Upper lobe of left lung (tissue), 6 donors: ENCODE data around the gene ORC4. TPM values are rescaled to one million over a fixed set of nuclear protein-coding genes. Genes with fewer than 3 reads are reported as not detected.

ENCODE experiments used
- ATAC-seq, 2 donors: fragments of 200-7000 bp; cut with Tn5 transposase; one replicate each; pipeline ENCODE4 v1.9.1; 2022; ENCODE audit warnings: mild to moderate bottlenecking in 2 of 2, moderate library complexity in 2 of 2; ENCODE audit not compliant: low FRiP score in 2 of 2
- DNase-seq, 2 donors: peaks; one replicate each; pipeline ENCODE4 v3.0.0-alpha.2; 2019 to 2020
- H3K27ac ChIP-seq, 4 donors: fragments of 200-600 bp; sonication (generic); one replicate each; pipeline ENCODE4 v1.5.1; 2016 to 2019
- H3K27me3 ChIP-seq, 4 donors: fragments of 200-600 bp; sonication (generic); one replicate each; pipeline ENCODE4 v1.5.1; 2017 to 2019
- H3K36me3 ChIP-seq, 4 donors: fragments of 200-600 bp; sonication (generic); one replicate each; pipeline ENCODE4 v1.5.1; 2016 to 2019
- H3K4me1 ChIP-seq, 4 donors: fragments of 200-600 bp; sonication (generic); one replicate each; pipeline ENCODE4 v1.5.1; 2018 to 2019
- H3K4me3 ChIP-seq, 4 donors: fragments of 200-600 bp; sonication (generic); one replicate each; pipeline ENCODE4 v1.5.1; 2017 to 2019; ENCODE audit warnings: mild to moderate bottlenecking in 2 of 4, moderate library complexity in 1 of 4
- H3K9me3 ChIP-seq, 4 donors: fragments of 200-600 bp; sonication (generic); one replicate each; pipeline ENCODE4 v1.5.1; 2018 to 2019
- EP300 ChIP-seq, 4 donors: sonication (generic); formaldehyde crosslinking; IDR thresholded peaks; one replicate each; pipeline ENCODE4 v1.5.1; 2017; ENCODE audit warnings: antibody characterized with exemption in 4 of 4, control low read depth in 2 of 4
- POLR2A ChIP-seq, 4 donors: fragments of 450-650 bp; IDR thresholded peaks; one replicate each; pipeline ENCODE4 v1.5.1; 2016 to 2017; ENCODE audit warnings: antibody characterized with exemption in 4 of 4, mild to moderate bottlenecking in 2 of 4
- POLR2AphosphoS5 ChIP-seq, 2 donors: sonication (generic); formaldehyde crosslinking; IDR thresholded peaks; one replicate each; pipeline ENCODE4 v1.5.1; 2017; ENCODE audit warnings: antibody characterized with exemption in 2 of 2
- WGBS, 2 donors: methylation state at CpG; one replicate each; pipeline ENCODE4 v1.1.5; 2017 to 2018; 5-methylcytosine and 5-hydroxymethylcytosine counted together
- total RNA-seq, 6 donors: library from RNA; depleted of rRNA in 4 of 6; stranded (reverse); fragments of >200 nt in 4 of 6; gene quantifications; one replicate each; pipeline versions ENCODE4 v1.1.0 to v1.2.1, GENCODE V29; 2016 to 2021
- TF ChIP-seq, protein P1 (sequence below), 6 experiments: fragments of 450-650 bp in 4 of 6; fragments of 200-600 bp in 2 of 6; sonication (generic) in 2 of 6; IDR thresholded peaks; one replicate each; pipeline ENCODE4 v1.5.1; 2016 to 2019; ENCODE audit warnings: antibody characterized with exemption in 6 of 6
- donor health status: DM: no; HTN: no; CAD: no; lungs with moderate emphysema.
- donor health status: DM: no; HTN: yes; CAD: no; lungs with severe emphysema.

Gene ORC4
- total RNA-seq, 6 donors from 2014 or later = 21.9 to 48.5 (median 27.9) TPM

DNA sequence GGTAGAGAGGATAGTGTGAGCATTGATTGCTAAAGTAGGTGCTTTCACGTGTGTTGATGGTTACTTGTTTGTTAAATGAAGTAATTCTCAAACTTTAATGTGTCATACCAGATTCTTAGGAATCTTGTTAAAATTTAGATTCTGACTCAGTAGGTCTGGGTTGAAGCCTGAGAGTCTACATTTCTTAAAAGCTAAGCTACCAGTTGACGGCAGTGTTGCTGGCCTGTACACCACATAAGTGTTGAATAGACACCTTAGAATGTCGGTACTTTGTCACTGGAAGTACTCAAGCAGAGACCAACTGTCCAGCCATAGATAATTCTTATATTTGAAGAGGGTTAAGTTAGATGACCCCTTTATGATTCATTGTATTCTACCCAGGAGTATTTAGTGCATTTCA is 95.9 kb downstream of the ORC4 start:
- H3K36me3 ChIP-seq = peaks cover 0 to 37% (median 2%) of the 10 kb centered on the region in 4 donors
- 94 to 99% methylated on average over 3 of the region's 3 CpGs for WGBS, 2 donors
- no peak overlapping the region for H3K27ac ChIP-seq
- no peak for ATAC-seq
- H3K9me3 ChIP-seq = no peaks in the 10 kb centered on the region
- no peak overlapping the region for H3K4me3 ChIP-seq
- DNase-seq = no peak
- peaks cover 0 to 10% (median 8%) of the 10 kb centered on the region in 4 donors for H3K4me1 ChIP-seq
- no peaks in the 10 kb centered on the region for H3K27me3 ChIP-seq
- TF ChIP-seq EP300 (IDR thresholded peaks at IDR 0.05) (no peak), POLR2A (IDR thresholded peaks at IDR 0.05) (no peak)
- TF ChIP-seq, protein P1, sequence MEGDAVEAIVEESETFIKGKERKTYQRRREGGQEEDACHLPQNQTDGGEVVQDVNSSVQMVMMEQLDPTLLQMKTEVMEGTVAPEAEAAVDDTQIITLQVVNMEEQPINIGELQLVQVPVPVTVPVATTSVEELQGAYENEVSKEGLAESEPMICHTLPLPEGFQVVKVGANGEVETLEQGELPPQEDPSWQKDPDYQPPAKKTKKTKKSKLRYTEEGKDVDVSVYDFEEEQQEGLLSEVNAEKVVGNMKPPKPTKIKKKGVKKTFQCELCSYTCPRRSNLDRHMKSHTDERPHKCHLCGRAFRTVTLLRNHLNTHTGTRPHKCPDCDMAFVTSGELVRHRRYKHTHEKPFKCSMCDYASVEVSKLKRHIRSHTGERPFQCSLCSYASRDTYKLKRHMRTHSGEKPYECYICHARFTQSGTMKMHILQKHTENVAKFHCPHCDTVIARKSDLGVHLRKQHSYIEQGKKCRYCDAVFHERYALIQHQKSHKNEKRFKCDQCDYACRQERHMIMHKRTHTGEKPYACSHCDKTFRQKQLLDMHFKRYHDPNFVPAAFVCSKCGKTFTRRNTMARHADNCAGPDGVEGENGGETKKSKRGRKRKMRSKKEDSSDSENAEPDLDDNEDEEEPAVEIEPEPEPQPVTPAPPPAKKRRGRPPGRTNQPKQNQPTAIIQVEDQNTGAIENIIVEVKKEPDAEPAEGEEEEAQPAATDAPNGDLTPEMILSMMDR (IDR thresholded peaks at IDR 0.05) = no peak

DNA sequence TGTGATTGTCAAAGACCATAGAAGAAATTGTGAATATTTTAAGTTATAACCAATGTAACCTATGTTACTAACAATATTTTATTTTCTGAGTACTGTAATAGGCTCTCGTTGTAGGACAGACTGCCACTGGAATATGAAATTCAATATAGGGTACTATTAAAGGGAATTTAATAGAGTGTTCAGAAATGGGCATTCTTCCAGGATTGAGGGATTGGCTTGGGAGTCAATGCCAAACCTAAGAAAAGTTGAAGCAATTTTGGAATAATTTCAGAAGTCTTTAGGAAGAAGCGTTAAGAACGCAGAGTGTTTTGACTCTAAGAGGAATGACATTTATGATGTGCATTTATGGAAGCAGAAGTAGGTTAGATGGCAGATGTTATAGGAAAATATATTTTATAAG is 96.7 kb downstream of the ORC4 start:
- peaks cover 0 to 10% (median 8%) of the 10 kb centered on the region in 4 donors for H3K4me1 ChIP-seq
- TF ChIP-seq POLR2AphosphoS5 (IDR thresholded peaks at IDR 0.05) (no peak), POLR2A (IDR thresholded peaks at IDR 0.05) (no peak), EP300 (IDR thresholded peaks at IDR 0.05) (no peak)
- TF ChIP-seq, protein P1 (IDR thresholded peaks at IDR 0.05) = no peak
- H3K36me3 ChIP-seq = peaks cover 0 to 38% (median 2%) of the 10 kb centered on the region in 4 donors
- no peak for DNase-seq
- no peak overlapping the region for H3K27ac ChIP-seq
- no peak overlapping the region for H3K4me3 ChIP-seq
- no peak for ATAC-seq
- no peaks in the 10 kb centered on the region for H3K27me3 ChIP-seq
- H3K9me3 ChIP-seq = no peaks in the 10 kb centered on the region
- 75 to 86% methylated on average over 3 of the region's 3 CpGs for WGBS, 2 donors

DNA sequence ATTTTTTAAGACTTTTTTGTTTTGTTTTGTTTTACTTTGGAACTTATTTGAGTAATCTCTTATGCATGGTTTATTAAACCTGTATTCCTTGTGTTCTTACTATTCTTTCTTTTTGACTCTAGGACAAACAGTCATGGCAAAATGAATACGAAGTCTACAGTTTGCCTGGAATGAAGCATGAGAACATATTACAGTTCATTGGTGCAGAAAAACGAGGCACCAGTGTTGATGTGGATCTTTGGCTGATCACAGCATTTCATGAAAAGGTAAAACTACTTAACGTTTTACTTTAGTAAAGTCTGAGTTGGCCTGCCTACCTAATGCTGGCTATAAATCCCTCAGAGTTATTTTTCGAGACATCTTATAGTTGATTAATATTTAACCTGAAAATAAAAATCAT is 103.4 kb downstream of the ORC4 start:
- no peak overlapping the region for H3K4me3 ChIP-seq
- no peak for ATAC-seq
- no peaks in the 10 kb centered on the region for H3K27me3 ChIP-seq
- 84 to 85% methylated on average over 4 of the region's 4 CpGs for WGBS, 2 donors
- DNase-seq = no peak
- TF ChIP-seq, protein P1 (IDR thresholded peaks at IDR 0.05) = no peak
- TF ChIP-seq EP300 (IDR thresholded peaks at IDR 0.05) (no peak), POLR2A (IDR thresholded peaks at IDR 0.05) (no peak), POLR2AphosphoS5 (IDR thresholded peaks at IDR 0.05) (no peak)
- no peaks in the 10 kb centered on the region for H3K9me3 ChIP-seq
- no peak overlapping the region for H3K27ac ChIP-seq
- peaks cover 0 to 12% (median 6%) of the 10 kb centered on the region in 4 donors for H3K4me1 ChIP-seq
- peaks cover 0 to 35% (median 0%) of the 10 kb centered on the region in 4 donors for H3K36me3 ChIP-seq

DNA sequence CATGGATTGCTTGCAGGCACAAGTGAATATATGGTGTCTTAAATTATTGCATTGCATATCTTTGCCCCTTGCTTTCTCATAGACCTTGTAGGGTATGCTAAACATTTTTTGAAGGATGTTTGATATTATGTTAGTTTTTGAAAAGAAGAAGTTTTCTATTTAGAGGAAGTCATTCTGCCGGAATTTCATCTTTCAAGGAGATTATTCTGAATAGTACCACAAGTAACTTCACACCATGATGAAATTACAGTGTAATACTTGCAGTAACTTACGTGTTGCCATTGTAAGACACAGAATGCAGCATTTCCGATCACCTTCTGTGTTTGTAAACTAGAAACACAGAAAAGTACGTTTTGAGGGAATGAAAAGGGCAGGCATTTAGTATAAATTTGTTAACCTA is 103.8 kb downstream of the ORC4 start:
- H3K4me3 ChIP-seq = no peak overlapping the region
- H3K4me1 ChIP-seq = peaks cover 0 to 12% (median 6%) of the 10 kb centered on the region in 4 donors
- no peak for ATAC-seq
- no peaks in the 10 kb centered on the region for H3K9me3 ChIP-seq
- H3K36me3 ChIP-seq = peaks cover 0 to 35% (median 0%) of the 10 kb centered on the region in 4 donors
- no peak for DNase-seq
- H3K27ac ChIP-seq = no peak overlapping the region
- 73 to 79% methylated on average over 4 of the region's 4 CpGs for WGBS, 2 donors
- H3K27me3 ChIP-seq = no peaks in the 10 kb centered on the region
- TF ChIP-seq POLR2A (IDR thresholded peaks at IDR 0.05) = no peak
- TF ChIP-seq POLR2AphosphoS5 (IDR thresholded peaks at IDR 0.05) = no peak
- TF ChIP-seq, protein P1 (IDR thresholded peaks at IDR 0.05) = no peak
- no peak for TF ChIP-seq EP300 (IDR thresholded peaks at IDR 0.05)

DNA sequence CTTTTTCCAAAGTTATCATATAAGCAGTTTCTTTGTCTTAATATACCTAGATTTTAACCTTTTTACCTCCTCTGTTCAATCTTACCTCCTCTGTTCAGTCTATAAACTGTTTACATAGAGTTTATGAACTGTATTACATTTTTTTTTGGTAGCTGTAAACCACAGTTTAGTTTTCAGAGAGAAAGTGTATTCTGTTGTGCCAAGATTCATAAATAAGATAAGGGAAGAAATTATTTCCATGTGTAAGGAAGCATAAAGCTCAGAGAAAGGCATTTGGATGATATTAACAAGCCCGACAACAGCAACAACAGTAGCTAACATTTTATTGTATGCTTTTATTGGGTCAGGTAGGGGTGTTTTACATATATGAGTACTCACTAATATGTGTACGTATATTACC is 104.5 kb downstream of the ORC4 start:
- no peaks in the 10 kb centered on the region for H3K27me3 ChIP-seq
- ATAC-seq (no peak), DNase-seq (no peak)
- H3K9me3 ChIP-seq = no peaks in the 10 kb centered on the region
- no peak overlapping the region for H3K4me3 ChIP-seq
- peaks cover 0 to 35% (median 0%) of the 10 kb centered on the region in 4 donors for H3K36me3 ChIP-seq
- H3K27ac ChIP-seq = no peak overlapping the region
- TF ChIP-seq POLR2A (IDR thresholded peaks at IDR 0.05) = no peak
- TF ChIP-seq EP300 (IDR thresholded peaks at IDR 0.05) = no peak
- no peak for TF ChIP-seq POLR2AphosphoS5 (IDR thresholded peaks at IDR 0.05)
- TF ChIP-seq, protein P1 (IDR thresholded peaks at IDR 0.05) = no peak
- 90 to 94% methylated on average over 2 of the region's 2 CpGs for WGBS, 2 donors
- H3K4me1 ChIP-seq = peaks cover 0 to 13% (median 7%) of the 10 kb centered on the region in 4 donors
